Measurements from ENCODE around the gene HECTD4. TPM values are rescaled to one million over a fixed set of nuclear protein-coding genes. Genes with fewer than 3 reads are reported as not detected.

Gene HECTD4
- total RNA-seq, 1 experiment from 2014 or later = 30.0 TPM

GRCh38 chr12:112199136-112199535, 183.1 kb downstream of the HECTD4 start:
- Mint-ChIP-seq H3K27ac (no peak overlapping the region), H3K27me3 (ENCODE audit: low read depth) (no peaks in the 10 kb centered on the region), H3K4me3 (no peak overlapping the region), H3K36me3 (ENCODE audit: insufficient read depth in 1 of 3, low read depth in 3 of 3) (peaks cover 10 to 41% (median 26%) of the 10 kb centered on the region in 3 experiments; a peak in 5 of 7 replicates), H3K4me1 (peaks cover 3 to 4% of the 10 kb centered on the region in 2 experiments; a peak in 3 of 4 replicates), H3K9me3 (no peaks in the 10 kb centered on the region; a peak in 1 of 5 replicates)
- Histone ChIP-seq H2BK5ac (ENCODE audit: insufficient read length, low read length) (no peak overlapping the region), H2BK120ac (ENCODE audit: low read depth, low read length, poor library complexity, severe bottlenecking) (no peak overlapping the region), H4K5ac (ENCODE audit: insufficient read length, low read depth, low read length) (no peak overlapping the region), H3K4ac (ENCODE audit: low read depth, low read length) (no peak overlapping the region), H3K4me1 (ENCODE audit: insufficient read depth, low read length) (no peaks in the 10 kb centered on the region), H3K56ac (ENCODE audit: insufficient read length, low read depth, low read length) (no peak overlapping the region), H3K27ac (ENCODE audit: insufficient read length, low read depth, low read length) (no peak overlapping the region), H3K23ac (ENCODE audit: insufficient read length, low read depth, low read length) (no peak overlapping the region), H2AK5ac (ENCODE audit: insufficient read length, low read length) (no peak overlapping the region), H3K18ac (ENCODE audit: insufficient read length, low read depth, low read length) (no peak overlapping the region), H3K23me2 (ENCODE audit: insufficient read length, low read depth, low read length, poor library complexity, severe bottlenecking) (no peaks in the 10 kb centered on the region), H3K9ac (ENCODE audit: extremely low read depth, insufficient read length, low read length) (no peak overlapping the region), H3K9me3 (ENCODE audit: control insufficient read depth, low read depth, low read length) (no peaks in the 10 kb centered on the region), H3K4me2 (ENCODE audit: insufficient read depth, insufficient read length, low read length) (no peak overlapping the region), H2BK15ac (ENCODE audit: low read depth, low read length) (no peak overlapping the region), H2BK12ac (ENCODE audit: insufficient read length, low read depth, low read length) (no peak overlapping the region), H2BK20ac (ENCODE audit: low read depth, low read length, poor library complexity, severe bottlenecking) (no peak overlapping the region), H3K27me3 (ENCODE audit: insufficient read depth, low read length) (no peaks in the 10 kb centered on the region), H3K79me1 (ENCODE audit: insufficient read depth, low read depth, low read length, poor library complexity, severe bottlenecking) (no peaks in the 10 kb centered on the region), H4K91ac (ENCODE audit: insufficient read length, low read depth, low read length) (no peak overlapping the region), H3K79me2 (ENCODE audit: insufficient read depth, low read length) (no peaks in the 10 kb centered on the region), H4K20me1 (ENCODE audit: control insufficient read depth, insufficient read depth, insufficient read length) (peaks cover 2% of the 10 kb centered on the region), H3K14ac (ENCODE audit: insufficient read depth, low read length) (no peak overlapping the region), H2AFZ (ENCODE audit: low read length) (no peak overlapping the region), H4K8ac (replicated peaks; ENCODE audit: insufficient read length, low read depth, low read length) (no peak overlapping the region), H3T11ph (ENCODE audit: low read length) (no peak overlapping the region)
- no peak for DNase-seq
- TF ChIP-seq, protein P1, sequence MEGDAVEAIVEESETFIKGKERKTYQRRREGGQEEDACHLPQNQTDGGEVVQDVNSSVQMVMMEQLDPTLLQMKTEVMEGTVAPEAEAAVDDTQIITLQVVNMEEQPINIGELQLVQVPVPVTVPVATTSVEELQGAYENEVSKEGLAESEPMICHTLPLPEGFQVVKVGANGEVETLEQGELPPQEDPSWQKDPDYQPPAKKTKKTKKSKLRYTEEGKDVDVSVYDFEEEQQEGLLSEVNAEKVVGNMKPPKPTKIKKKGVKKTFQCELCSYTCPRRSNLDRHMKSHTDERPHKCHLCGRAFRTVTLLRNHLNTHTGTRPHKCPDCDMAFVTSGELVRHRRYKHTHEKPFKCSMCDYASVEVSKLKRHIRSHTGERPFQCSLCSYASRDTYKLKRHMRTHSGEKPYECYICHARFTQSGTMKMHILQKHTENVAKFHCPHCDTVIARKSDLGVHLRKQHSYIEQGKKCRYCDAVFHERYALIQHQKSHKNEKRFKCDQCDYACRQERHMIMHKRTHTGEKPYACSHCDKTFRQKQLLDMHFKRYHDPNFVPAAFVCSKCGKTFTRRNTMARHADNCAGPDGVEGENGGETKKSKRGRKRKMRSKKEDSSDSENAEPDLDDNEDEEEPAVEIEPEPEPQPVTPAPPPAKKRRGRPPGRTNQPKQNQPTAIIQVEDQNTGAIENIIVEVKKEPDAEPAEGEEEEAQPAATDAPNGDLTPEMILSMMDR (conservative IDR thresholded peaks at IDR 0.05) = no peak
- no CpG with 5 or more reads among the region's 4 CpGs for WGBS (ENCODE audit: extremely low coverage, insufficient read length, low lambda C conversion rate)

Measured in H9 (cell line).